Nephron progenitor cell (in vitro differentiated cells): ENCODE results near the gene PRKD3.

Source experiments
- DNase-seq: peaks from one replicate; pipeline ENCODE4 v3.0.0; 2021
- H3K27ac Mint-ChIP-seq: 2 replicates; pipeline ENCODE4 v1.8.0; 2021; ENCODE audit warnings: mild to moderate bottlenecking, moderate library complexity, mixed read lengths
- H3K27me3 Mint-ChIP-seq: 2 replicates; pipeline ENCODE4 v1.8.0; 2021; ENCODE audit warnings: mild to moderate bottlenecking, low read depth, mixed read lengths; ENCODE audit not compliant: poor library complexity
- H3K36me3 Mint-ChIP-seq: 2 replicates; pipeline ENCODE4 v1.8.0; 2021; ENCODE audit warnings: low read depth, mixed read lengths
- H3K4me1 Mint-ChIP-seq: 2 replicates; pipeline ENCODE4 v1.8.0; 2021; ENCODE audit warnings: mixed read lengths
- H3K4me3 Mint-ChIP-seq: 2 replicates; pipeline ENCODE4 v1.8.0; 2021; ENCODE audit warnings: mild to moderate bottlenecking, moderate library complexity, mixed read lengths
- H3K9me3 Mint-ChIP-seq: 2 replicates; pipeline ENCODE4 v1.8.0; 2021; ENCODE audit warnings: mild to moderate bottlenecking, moderate library complexity, mixed read lengths
- CTCF ChIP-seq: fragments of 200-600 bp; sonication (generic); IDR thresholded peaks from 2 replicates; pipeline ENCODE4 v1.5.0; 2021; ENCODE audit warnings: antibody characterized with exemption

PRKD3 gene

GRCh38 chr2:37276291-37276690, 48.3 kb downstream of the PRKD3 start:
- peaks cover 62% of the 10 kb centered on the region for H3K36me3 Mint-ChIP-seq

More at GRCh38 chr2:37276291-37276690, 48.3 kb downstream of the PRKD3 start:
- Mint-ChIP-seq H3K27ac (no peak overlapping the region), H3K4me1 (peaks cover 7% of the 10 kb centered on the region), H3K4me3 (no peak overlapping the region), H3K27me3 (no peaks in the 10 kb centered on the region), H3K9me3 (no peaks in the 10 kb centered on the region)
- TF ChIP-seq CTCF: no peak
- DNase-seq: no peak
